Measurements from ENCODE around the gene ZNF775.

The ZNF775 gene

GRCh38 chr7:150356265-150356897, 22.7 kb upstream of the ZNF775 start:
- H4K91ac ChIP-seq (ENCODE audit: low read length): no peak overlapping the region
- H2BK12ac ChIP-seq (ENCODE audit: low read length in 2 of 2): no peak overlapping the region
- H3K27ac ChIP-seq (ENCODE audit: low read length, poor library complexity, severe bottlenecking): no peak overlapping the region
- peaks cover 0 to 4% of the 10 kb centered on the region in 2 experiments for H3K36me3 ChIP-seq (ENCODE audit: control insufficient read depth in 1 of 2, insufficient read depth in 2 of 2, low read depth in 1 of 2, low read length in 2 of 2)
- no peak overlapping the region for H3K23ac ChIP-seq (ENCODE audit: low read length in 2 of 2)
- H2BK5ac ChIP-seq (ENCODE audit: low read depth, low read length, poor library complexity, severe bottlenecking): no peak overlapping the region
- no peak overlapping the region for H3K18ac ChIP-seq (ENCODE audit: low read depth in 1 of 2, low read length in 2 of 2)
- H3K9ac ChIP-seq (ENCODE audit: low read length): no peak overlapping the region
- peaks cover 0 to 2% of the 10 kb centered on the region in 2 experiments for H3K27me3 ChIP-seq (ENCODE audit: control insufficient read depth in 1 of 2, insufficient read depth in 1 of 2, low read length in 2 of 2)
- H3K79me1 ChIP-seq (replicated peaks; ENCODE audit: low read length, poor library complexity, severe bottlenecking): no peaks in the 10 kb centered on the region
- peaks cover 2% of the 10 kb centered on the region for H3K4me1 ChIP-seq (ENCODE audit: control insufficient read depth, insufficient read depth, low read depth, low read length)
- no peak overlapping the region for H3K4ac ChIP-seq (ENCODE audit: low read depth in 1 of 2, low read length in 2 of 2)
- no peak overlapping the region for H2AFZ ChIP-seq (ENCODE audit: low read depth, low read length)
- H3K4me3 ChIP-seq (ENCODE audit: insufficient read depth in 1 of 2, low read depth in 1 of 2, low read length in 2 of 2): no peak overlapping the region
- peak overlapping the region; percentile 87 for H4K8ac ChIP-seq (ENCODE audit: low read length)
- no CpG with 5 or more reads among the region's 6 CpGs for WGBS
- H3K4me2 ChIP-seq (ENCODE audit: low read length, poor library complexity, severe bottlenecking): no peak overlapping the region
- H3K14ac ChIP-seq (ENCODE audit: low read length in 2 of 2): no peak overlapping the region
- no peak overlapping the region for H2BK15ac ChIP-seq (ENCODE audit: low read depth, poor library complexity, severe bottlenecking)
- no peak overlapping the region for H2AK5ac ChIP-seq (ENCODE audit: low read length, severe bottlenecking)
- H2BK120ac ChIP-seq (ENCODE audit: low read depth, low read length): no peak overlapping the region
- DNase-seq: peak; percentile 71
- no peaks in the 10 kb centered on the region for H3K9me3 ChIP-seq (ENCODE audit: control insufficient read depth, low read length)

GRCh38 chr7:150357270-150357669, 21.9 kb upstream of the ZNF775 start:
- Histone ChIP-seq H2BK15ac (ENCODE audit: low read depth, poor library complexity, severe bottlenecking) (no peak overlapping the region), H3K79me1 (replicated peaks; ENCODE audit: low read length, poor library complexity, severe bottlenecking) (no peaks in the 10 kb centered on the region), H3K4ac (ENCODE audit: low read depth in 1 of 2, low read length in 2 of 2) (no peak overlapping the region), H3K27me3 (ENCODE audit: control insufficient read depth in 1 of 2, insufficient read depth in 1 of 2, low read length in 2 of 2) (peaks cover 0 to 11% of the 10 kb centered on the region in 2 experiments), H3K4me1 (ENCODE audit: control insufficient read depth, insufficient read depth, low read depth, low read length) (peaks cover 2% of the 10 kb centered on the region), H2AK5ac (ENCODE audit: low read length, severe bottlenecking) (no peak overlapping the region), H3K14ac (ENCODE audit: low read length in 2 of 2) (no peak overlapping the region), H3K9ac (ENCODE audit: low read length) (no peak overlapping the region), H3K36me3 (ENCODE audit: control insufficient read depth in 1 of 2, insufficient read depth in 2 of 2, low read depth in 1 of 2, low read length in 2 of 2) (peaks cover 0 to 4% of the 10 kb centered on the region in 2 experiments), H3K4me2 (ENCODE audit: low read length, poor library complexity, severe bottlenecking) (no peak overlapping the region), H2BK12ac (ENCODE audit: low read length in 2 of 2) (peak overlapping the region; percentile 37 to 86), H4K91ac (ENCODE audit: low read length) (no peak overlapping the region), H3K18ac (ENCODE audit: low read depth in 1 of 2, low read length in 2 of 2) (peak overlapping the region in 1 of 2 experiments; percentile 80), H2AFZ (ENCODE audit: low read depth, low read length) (peak overlapping the region; percentile 33), H2BK5ac (ENCODE audit: low read depth, low read length, poor library complexity, severe bottlenecking) (no peak overlapping the region), H3K27ac (ENCODE audit: low read length, poor library complexity, severe bottlenecking) (no peak overlapping the region), H3K9me3 (ENCODE audit: control insufficient read depth, low read length) (no peaks in the 10 kb centered on the region), H3K23ac (ENCODE audit: low read length in 2 of 2) (no peak overlapping the region), H2BK120ac (ENCODE audit: low read depth, low read length) (no peak overlapping the region), H4K8ac (ENCODE audit: low read length) (peak overlapping the region; percentile 96), H3K4me3 (ENCODE audit: insufficient read depth in 1 of 2, low read depth in 1 of 2, low read length in 2 of 2) (no peak overlapping the region)
- WGBS: 20% methylated on average over 6 of the region's 9 CpGs
- DNase-seq: peak; percentile 86

- Histone ChIP-seq H2BK15ac (ENCODE audit: low read depth, poor library complexity, severe bottlenecking) (peak overlapping the region; percentile 13), H3K27ac (ENCODE audit: low read length, poor library complexity, severe bottlenecking) (no peak overlapping the region), H3K4me1 (ENCODE audit: control insufficient read depth, insufficient read depth, low read depth, low read length) (peaks cover 2% of the 10 kb centered on the region), H2BK120ac (ENCODE audit: low read depth, low read length) (no peak overlapping the region), H2AK5ac (ENCODE audit: low read length, severe bottlenecking) (no peak overlapping the region), H3K18ac (ENCODE audit: low read depth in 1 of 2, low read length in 2 of 2) (peak overlapping the region in 1 of 2 experiments; percentile 86), H2BK12ac (ENCODE audit: low read length in 2 of 2) (peak overlapping the region in 1 of 2 experiments; percentile 46), H4K91ac (ENCODE audit: low read length) (no peak overlapping the region), H3K36me3 (ENCODE audit: control insufficient read depth in 1 of 2, insufficient read depth in 2 of 2, low read depth in 1 of 2, low read length in 2 of 2) (peaks cover 0 to 4% of the 10 kb centered on the region in 2 experiments), H3K4me3 (ENCODE audit: insufficient read depth in 1 of 2, low read depth in 1 of 2, low read length in 2 of 2) (no peak overlapping the region), H3K9ac (ENCODE audit: low read length) (no peak overlapping the region), H4K8ac (ENCODE audit: low read length) (peak overlapping the region; percentile 95), H3K79me1 (replicated peaks; ENCODE audit: low read length, poor library complexity, severe bottlenecking) (no peaks in the 10 kb centered on the region), H2AFZ (ENCODE audit: low read depth, low read length) (no peak overlapping the region), H3K23ac (ENCODE audit: low read length in 2 of 2) (no peak overlapping the region), H2BK5ac (ENCODE audit: low read depth, low read length, poor library complexity, severe bottlenecking) (no peak overlapping the region), H3K14ac (ENCODE audit: low read length in 2 of 2) (no peak overlapping the region), H3K4me2 (ENCODE audit: low read length, poor library complexity, severe bottlenecking) (no peak overlapping the region), H3K9me3 (ENCODE audit: control insufficient read depth, low read length) (no peaks in the 10 kb centered on the region), H3K27me3 (ENCODE audit: control insufficient read depth in 1 of 2, insufficient read depth in 1 of 2, low read length in 2 of 2) (peaks cover 6 to 15% of the 10 kb centered on the region in 2 experiments), H3K4ac (ENCODE audit: low read depth in 1 of 2, low read length in 2 of 2) (peak overlapping the region in 1 of 2 experiments; percentile 32)
- WGBS: 30% methylated on average over 12 of the region's 13 CpGs
- DNase-seq: peak; percentile 80
These were observed 21.2 kb upstream of the ZNF775 start for GRCh38 chr7:150357771-150358427.

GRCh38 chr7:150358433-150358832, 20.7 kb upstream of the ZNF775 start:
- Histone ChIP-seq H3K9me3 (ENCODE audit: control insufficient read depth, low read length) (no peaks in the 10 kb centered on the region), H3K23ac (ENCODE audit: low read length in 2 of 2) (no peak overlapping the region), H3K14ac (ENCODE audit: low read length in 2 of 2) (no peak overlapping the region), H4K91ac (ENCODE audit: low read length) (no peak overlapping the region), H3K4me2 (ENCODE audit: low read length, poor library complexity, severe bottlenecking) (no peak overlapping the region), H3K9ac (ENCODE audit: low read length) (no peak overlapping the region), H3K36me3 (ENCODE audit: control insufficient read depth in 1 of 2, insufficient read depth in 2 of 2, low read depth in 1 of 2, low read length in 2 of 2) (peaks cover 0 to 4% of the 10 kb centered on the region in 2 experiments), H2BK5ac (ENCODE audit: low read depth, low read length, poor library complexity, severe bottlenecking) (no peak overlapping the region), H3K18ac (ENCODE audit: low read depth in 1 of 2, low read length in 2 of 2) (no peak overlapping the region), H2BK15ac (ENCODE audit: low read depth, poor library complexity, severe bottlenecking) (no peak overlapping the region), H3K4ac (ENCODE audit: low read depth in 1 of 2, low read length in 2 of 2) (no peak overlapping the region), H2BK120ac (ENCODE audit: low read depth, low read length) (no peak overlapping the region), H3K79me1 (replicated peaks; ENCODE audit: low read length, poor library complexity, severe bottlenecking) (no peaks in the 10 kb centered on the region), H4K8ac (ENCODE audit: low read length) (no peak overlapping the region), H2AK5ac (ENCODE audit: low read length, severe bottlenecking) (no peak overlapping the region), H3K27me3 (ENCODE audit: control insufficient read depth in 1 of 2, insufficient read depth in 1 of 2, low read length in 2 of 2) (peaks cover 10 to 17% of the 10 kb centered on the region in 2 experiments), H3K4me3 (ENCODE audit: insufficient read depth in 1 of 2, low read depth in 1 of 2, low read length in 2 of 2) (no peak overlapping the region), H2AFZ (ENCODE audit: low read depth, low read length) (no peak overlapping the region), H3K27ac (ENCODE audit: low read length, poor library complexity, severe bottlenecking) (no peak overlapping the region), H2BK12ac (ENCODE audit: low read length in 2 of 2) (no peak overlapping the region), H3K4me1 (ENCODE audit: control insufficient read depth, insufficient read depth, low read depth, low read length) (peaks cover 2% of the 10 kb centered on the region)
- DNase-seq: no peak
- WGBS: 96% methylated on average over 3 of the region's 4 CpGs

Data from mesenchymal stem cell (in vitro differentiated cells and primary cell).